Thyroid gland (tissue), 4 donors: ENCODE data around the gene WDR87.

Experiments
- POLR2A ChIP-seq, 2 donors: fragments of 450-650 bp; IDR thresholded peaks; one replicate each; pipeline ENCODE4 v1.6.1; 2017; ENCODE audit warnings: antibody characterized with exemption in 2 of 2, mild to moderate bottlenecking in 2 of 2, moderate library complexity in 1 of 2
- TF ChIP-seq, protein P1 (sequence below), 6 experiments: fragments of 200-600 bp in 3 of 6; fragments of 450-650 bp in 3 of 6; sonication (generic) in 3 of 6; IDR thresholded peaks; one replicate each; pipeline ENCODE4 v1.5.1; 2016 to 2019; ENCODE audit warnings: antibody characterized with exemption in 6 of 6, mild to moderate bottlenecking in 2 of 6, inconsistent platforms in 1 of 6, moderate library complexity in 1 of 6

DNA sequence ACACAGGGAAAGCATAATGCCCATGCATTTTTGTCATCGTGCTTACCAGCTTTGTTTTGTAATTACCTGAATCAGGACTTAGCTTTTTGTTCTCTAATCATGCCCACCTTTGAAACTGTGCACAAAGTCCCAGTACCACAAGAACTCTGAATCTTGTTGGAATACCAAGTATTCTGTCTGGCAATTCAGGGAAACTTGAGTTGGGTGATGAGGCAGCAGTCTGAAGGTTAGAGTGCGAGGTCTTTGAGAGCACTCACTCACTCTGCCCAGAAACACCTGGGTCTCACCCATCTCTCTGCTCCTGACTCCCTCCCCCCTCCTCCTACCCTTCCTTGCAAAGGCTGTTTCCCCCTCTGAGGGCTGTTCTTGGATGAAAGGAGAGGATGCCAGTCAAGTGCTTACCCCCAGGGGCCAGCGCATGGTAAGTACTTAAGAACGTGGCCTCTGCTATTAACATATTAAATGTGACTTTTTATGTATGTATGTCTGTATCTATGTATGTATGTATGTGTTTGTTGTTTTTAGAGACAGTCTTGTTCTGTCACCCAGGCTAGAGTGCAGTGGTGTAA is 23.0 kb upstream of the WDR87 start:
- TF ChIP-seq, protein P1, sequence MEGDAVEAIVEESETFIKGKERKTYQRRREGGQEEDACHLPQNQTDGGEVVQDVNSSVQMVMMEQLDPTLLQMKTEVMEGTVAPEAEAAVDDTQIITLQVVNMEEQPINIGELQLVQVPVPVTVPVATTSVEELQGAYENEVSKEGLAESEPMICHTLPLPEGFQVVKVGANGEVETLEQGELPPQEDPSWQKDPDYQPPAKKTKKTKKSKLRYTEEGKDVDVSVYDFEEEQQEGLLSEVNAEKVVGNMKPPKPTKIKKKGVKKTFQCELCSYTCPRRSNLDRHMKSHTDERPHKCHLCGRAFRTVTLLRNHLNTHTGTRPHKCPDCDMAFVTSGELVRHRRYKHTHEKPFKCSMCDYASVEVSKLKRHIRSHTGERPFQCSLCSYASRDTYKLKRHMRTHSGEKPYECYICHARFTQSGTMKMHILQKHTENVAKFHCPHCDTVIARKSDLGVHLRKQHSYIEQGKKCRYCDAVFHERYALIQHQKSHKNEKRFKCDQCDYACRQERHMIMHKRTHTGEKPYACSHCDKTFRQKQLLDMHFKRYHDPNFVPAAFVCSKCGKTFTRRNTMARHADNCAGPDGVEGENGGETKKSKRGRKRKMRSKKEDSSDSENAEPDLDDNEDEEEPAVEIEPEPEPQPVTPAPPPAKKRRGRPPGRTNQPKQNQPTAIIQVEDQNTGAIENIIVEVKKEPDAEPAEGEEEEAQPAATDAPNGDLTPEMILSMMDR (IDR thresholded peaks at IDR 0.05) = no peak
- no peak for TF ChIP-seq POLR2A (IDR thresholded peaks at IDR 0.05)
